C4-2B (cell line): ENCODE results near the gene UNC45B.
"Not testable (repeated sequence)": the region's sequence is repeated elsewhere in the genome, so short reads cannot be mapped to it uniquely, and the experiment has no call there.

Experiments used
- H3K27ac ChIP-seq: fragments of 450-650 bp; 2 replicates; pipeline ENCODE4 v1.5.1; 2017
- ZFX ChIP-seq: fragments of 450-650 bp; IDR thresholded peaks from 2 replicates; pipeline ENCODE4 v1.6.1; 2017
- TF ChIP-seq, protein P1 (sequence below): fragments of 450-650 bp; conservative IDR thresholded peaks from 2 replicates; pipeline ENCODE4 v1.5.1; 2017; ENCODE audit warnings: mild to moderate bottlenecking

Gene UNC45B

DNA sequence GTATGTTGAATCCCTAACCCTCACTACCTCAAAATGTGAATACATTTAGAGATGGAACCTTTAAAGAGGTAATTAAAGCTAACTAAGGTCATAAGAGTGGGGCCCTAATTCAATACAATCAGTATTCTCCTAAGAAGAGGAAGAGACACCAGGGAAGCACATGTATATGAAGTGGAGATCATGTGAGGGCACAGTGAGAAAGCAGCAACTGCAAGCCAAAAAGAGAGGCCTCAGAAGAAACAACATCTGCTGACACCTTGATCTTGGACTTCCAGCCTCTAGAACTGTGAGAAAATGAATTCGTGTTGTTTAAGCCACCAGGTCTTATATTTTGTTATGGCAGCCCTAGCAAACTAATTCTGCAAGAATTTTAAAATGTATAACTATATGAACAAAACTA is 82.0 kb downstream of the UNC45B start:
- H3K27ac ChIP-seq, result no peak overlapping the region
- TF ChIP-seq ZFX, result no peak
- TF ChIP-seq, protein P1, sequence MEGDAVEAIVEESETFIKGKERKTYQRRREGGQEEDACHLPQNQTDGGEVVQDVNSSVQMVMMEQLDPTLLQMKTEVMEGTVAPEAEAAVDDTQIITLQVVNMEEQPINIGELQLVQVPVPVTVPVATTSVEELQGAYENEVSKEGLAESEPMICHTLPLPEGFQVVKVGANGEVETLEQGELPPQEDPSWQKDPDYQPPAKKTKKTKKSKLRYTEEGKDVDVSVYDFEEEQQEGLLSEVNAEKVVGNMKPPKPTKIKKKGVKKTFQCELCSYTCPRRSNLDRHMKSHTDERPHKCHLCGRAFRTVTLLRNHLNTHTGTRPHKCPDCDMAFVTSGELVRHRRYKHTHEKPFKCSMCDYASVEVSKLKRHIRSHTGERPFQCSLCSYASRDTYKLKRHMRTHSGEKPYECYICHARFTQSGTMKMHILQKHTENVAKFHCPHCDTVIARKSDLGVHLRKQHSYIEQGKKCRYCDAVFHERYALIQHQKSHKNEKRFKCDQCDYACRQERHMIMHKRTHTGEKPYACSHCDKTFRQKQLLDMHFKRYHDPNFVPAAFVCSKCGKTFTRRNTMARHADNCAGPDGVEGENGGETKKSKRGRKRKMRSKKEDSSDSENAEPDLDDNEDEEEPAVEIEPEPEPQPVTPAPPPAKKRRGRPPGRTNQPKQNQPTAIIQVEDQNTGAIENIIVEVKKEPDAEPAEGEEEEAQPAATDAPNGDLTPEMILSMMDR, result no peak

- H3K27ac ChIP-seq, result not testable (repeated sequence)
Observed at GRCh38 chr17:35234315-35234714, 86.7 kb downstream of the UNC45B start.

DNA sequence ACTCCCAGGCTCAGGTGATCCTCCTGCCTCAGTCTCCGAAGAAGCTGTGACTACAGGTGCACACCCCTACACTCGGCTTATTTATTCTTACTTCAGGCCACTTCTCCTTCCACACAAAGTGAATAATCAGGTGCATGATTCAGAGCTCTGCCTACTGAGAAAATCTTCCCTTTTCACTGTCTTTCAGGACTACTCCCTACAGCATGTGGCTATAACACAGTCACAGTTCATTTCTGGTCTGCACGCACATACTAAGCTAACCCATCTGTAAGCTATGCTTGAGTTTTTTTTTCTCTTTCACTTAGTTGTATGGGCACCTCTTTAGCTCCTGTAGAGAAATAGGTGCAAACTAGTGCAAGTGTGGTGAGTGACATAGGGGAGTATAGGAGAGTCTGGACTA is 87.7 kb downstream of the UNC45B start:
- TF ChIP-seq ZFX, result no peak
- TF ChIP-seq, protein P1, result no peak
- no peak overlapping the region for H3K27ac ChIP-seq

GRCh38 chr17:35235917-35236316 is 88.3 kb downstream of the UNC45B start:
- TF ChIP-seq ZFX, result no peak
- TF ChIP-seq, protein P1, result no peak
- no peak overlapping the region for H3K27ac ChIP-seq

DNA sequence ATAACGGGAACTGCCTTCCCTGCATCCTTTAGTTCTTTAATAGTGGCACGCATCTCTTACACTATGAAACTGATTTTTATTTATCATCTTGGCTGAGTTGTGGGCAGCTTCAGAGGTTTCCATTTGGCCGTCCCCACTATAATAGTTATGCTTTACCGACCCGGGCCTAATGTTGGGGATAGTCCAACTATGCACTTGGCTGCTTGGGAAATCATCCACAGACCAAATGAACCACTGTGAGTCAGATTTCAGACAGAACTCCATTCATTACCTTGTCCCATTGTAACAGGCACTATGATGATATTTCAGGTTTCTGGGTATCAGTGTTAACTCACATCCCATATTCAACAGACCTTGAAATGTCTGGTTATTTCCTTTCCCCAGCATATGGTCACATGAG is 89.2 kb downstream of the UNC45B start:
- H3K27ac ChIP-seq, result no peak overlapping the region

GRCh38 chr17:35238821-35239220 is 91.2 kb downstream of the UNC45B start:
- no peak overlapping the region for H3K27ac ChIP-seq
- TF ChIP-seq ZFX, result no peak
- TF ChIP-seq, protein P1, result no peak

More for the DNA sequence above, 89.2 kb downstream of the UNC45B start:
- TF ChIP-seq, protein P1, result no peak
- no peak for TF ChIP-seq ZFX
